ENCODE results near the gene XXYLT1.

- TF ChIP-seq ZNF133 (tag by site-specific recombination; IDR thresholded peaks at IDR 0.05), result no peak
- TF ChIP-seq ZNF274 (IDR thresholded peaks at IDR 0.05; ENCODE audit: low read length), result no peak
- TF ChIP-seq ZNF274 (tag by site-specific recombination; IDR thresholded peaks at IDR 0.05; ENCODE audit: borderline replicate concordance), result no peak
- no peak for TF ChIP-seq ZBTB17 (tag by site-specific recombination; IDR thresholded peaks at IDR 0.05)
Measured at GRCh38 chr3:195249858-195250464, 21.0 kb downstream of the XXYLT1 start.

All from HEK293 (cell line).